LoVo (cell line): Measurements from ENCODE around the gene RPS8.
"Not testable (repeated sequence)": the region's sequence is repeated elsewhere in the genome, so short reads cannot be mapped to it uniquely, and the experiment has no call there.

Source experiments
- DNase-seq: peaks from one replicate; pipeline ENCODE4 v3.0.0-alpha.2; 2016; ENCODE audit warnings: low spot score

The RPS8 gene

DNA sequence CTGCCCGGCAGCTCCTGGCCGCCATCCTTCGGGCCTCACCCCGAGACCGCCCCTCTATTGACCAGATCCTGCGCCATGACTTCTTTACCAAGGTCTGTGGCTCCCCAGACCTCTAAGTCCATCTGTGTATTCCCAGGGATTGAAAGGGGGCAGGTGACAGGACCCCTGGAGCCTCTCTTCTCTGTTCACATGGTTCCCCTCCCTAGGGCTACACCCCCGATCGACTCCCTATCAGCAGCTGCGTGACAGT is 27.6 kb downstream of the RPS8 start:
- no peak for DNase-seq

DNA sequence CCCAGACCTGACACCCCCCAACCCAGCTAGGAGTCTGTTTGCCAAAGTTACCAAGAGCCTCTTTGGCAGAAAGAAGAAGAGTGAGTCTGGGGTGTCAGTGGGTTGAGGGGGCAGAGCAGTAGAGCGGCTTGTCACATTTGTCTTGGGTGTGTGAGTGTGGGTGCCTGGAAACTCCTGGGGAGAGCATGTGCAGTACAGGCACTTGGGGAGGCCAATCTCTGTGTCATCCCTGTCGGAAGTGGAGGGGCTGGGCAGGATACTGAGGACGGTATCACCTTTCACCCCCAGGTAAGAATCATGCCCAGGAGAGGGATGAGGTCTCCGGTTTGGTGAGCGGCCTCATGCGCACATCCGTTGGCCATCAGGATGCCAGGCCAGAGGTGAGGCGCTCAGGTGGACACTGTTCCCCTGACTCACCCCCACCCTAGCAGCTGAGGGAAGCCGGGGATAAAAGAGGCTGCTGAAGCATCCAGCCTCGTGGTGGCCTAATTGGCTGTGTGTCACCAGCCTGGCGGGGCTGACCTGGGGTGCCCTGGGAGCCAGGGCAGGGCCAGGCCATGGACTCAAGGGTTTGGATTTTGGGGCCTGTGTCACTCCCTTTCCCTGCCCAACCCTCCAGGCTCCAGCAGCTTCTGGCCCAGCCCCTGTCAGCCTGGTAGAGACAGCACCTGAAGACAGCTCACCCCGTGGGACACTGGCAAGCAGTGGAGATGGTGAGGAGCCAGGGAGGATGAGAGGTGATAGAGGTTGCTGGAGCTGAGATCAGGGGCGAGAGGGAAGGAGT is 28.2 kb downstream of the RPS8 start:
- no peak for DNase-seq

DNA sequence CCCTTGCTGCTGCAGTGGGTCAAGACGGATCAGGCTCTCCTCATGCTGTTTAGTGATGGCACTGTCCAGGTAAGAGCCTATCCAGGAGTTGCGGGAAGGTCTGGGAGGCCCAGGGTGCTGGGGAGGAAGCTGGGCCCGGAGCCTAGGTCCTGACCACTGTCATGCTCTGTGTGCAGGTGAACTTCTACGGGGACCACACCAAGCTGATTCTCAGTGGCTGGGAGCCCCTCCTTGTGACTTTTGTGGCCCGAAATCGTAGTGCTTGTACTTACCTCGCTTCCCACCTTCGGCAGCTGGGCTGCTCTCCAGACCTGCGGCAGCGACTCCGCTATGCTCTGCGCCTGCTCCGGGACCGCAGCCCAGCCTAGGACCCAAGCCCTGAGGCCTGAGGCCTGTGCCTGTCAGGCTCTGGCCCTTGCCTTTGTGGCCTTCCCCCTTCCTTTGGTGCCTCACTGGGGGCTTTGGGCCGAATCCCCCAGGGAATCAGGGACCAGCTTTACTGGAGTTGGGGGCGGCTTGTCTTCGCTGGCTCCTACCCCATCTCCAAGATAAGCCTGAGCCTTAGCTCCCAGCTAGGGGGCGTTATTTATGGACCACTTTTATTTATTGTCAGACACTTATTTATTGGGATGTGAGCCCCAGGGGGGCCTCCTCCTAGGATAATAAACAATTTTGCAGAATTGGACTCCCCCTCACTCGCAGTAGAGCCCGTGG is 30.1 kb downstream of the RPS8 start:
- no peak for DNase-seq

DNA sequence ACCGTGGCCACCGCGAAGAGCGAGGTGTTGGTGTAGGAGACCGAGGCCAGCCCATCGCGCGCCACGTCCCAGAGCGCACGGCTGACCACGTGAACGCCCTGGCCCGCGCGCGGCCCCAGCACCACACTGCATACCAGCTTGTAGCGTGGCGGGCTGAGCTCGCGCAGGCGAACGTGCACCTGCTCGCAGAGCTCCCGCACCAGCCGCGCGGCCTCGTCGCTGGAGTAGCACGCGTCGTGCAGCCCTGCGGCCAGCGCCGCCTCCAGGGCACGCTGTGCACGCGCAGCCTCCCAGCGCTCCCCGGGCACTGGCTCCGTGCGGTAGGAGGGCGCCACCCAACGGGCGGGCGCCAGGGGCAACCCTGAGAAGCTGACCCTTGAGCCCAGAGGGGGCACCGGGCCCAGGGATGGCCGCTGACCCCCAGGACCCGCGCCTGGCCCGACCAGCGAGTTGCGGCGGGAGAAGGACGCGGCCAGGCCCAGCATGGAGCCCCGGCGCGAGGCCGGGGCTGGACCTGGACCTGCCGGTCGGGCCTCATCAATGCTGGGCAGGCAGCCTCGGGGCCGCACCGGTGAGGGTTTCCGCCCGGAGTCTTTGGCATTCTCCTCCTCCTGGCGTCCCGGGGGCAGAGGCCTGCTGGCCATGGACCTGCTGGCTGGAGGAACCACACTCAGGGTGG is 30.8 kb downstream of the RPS8 start:
- DNase-seq = no peak

DNA sequence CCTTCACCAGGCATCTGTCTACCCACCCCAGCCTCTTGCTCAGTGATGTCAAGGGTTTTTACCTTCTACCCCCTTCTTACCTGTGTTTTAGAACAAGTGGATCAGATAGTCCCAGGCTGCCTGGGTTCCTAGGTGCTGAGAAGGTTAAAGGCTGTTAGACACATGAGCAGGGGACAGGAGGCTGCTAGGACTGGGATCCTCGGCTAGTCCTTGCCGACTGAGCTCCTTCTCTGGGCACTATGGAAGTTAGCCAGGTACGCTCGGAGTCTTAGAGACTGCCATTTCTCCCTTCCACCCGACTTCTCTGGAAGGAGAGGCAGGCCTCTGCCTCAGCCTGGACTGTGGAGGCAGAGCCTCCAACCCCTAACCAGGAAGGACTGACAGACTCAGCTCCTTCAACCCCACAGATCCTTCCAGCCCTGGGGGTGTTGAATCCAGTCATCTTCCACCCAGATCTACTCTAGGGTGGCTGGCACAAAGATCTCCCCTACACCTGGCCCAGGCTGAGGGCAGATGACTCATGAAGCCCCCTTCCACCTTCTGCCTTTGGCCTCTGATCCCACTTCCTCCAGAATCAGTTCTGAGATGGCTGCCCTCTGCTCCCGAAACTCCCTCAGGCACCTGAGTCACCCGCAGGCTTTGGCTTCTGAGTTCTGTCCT is 31.5 kb downstream of the RPS8 start, which contains the start of gene DYNLT4:
TSS of gene DYNLT4 (minus strand) at position 648 of the 660 bp plus-strand sequence. CDS start 683 bp downstream, outside the sequence.
- DNase-seq = no peak

DNA sequence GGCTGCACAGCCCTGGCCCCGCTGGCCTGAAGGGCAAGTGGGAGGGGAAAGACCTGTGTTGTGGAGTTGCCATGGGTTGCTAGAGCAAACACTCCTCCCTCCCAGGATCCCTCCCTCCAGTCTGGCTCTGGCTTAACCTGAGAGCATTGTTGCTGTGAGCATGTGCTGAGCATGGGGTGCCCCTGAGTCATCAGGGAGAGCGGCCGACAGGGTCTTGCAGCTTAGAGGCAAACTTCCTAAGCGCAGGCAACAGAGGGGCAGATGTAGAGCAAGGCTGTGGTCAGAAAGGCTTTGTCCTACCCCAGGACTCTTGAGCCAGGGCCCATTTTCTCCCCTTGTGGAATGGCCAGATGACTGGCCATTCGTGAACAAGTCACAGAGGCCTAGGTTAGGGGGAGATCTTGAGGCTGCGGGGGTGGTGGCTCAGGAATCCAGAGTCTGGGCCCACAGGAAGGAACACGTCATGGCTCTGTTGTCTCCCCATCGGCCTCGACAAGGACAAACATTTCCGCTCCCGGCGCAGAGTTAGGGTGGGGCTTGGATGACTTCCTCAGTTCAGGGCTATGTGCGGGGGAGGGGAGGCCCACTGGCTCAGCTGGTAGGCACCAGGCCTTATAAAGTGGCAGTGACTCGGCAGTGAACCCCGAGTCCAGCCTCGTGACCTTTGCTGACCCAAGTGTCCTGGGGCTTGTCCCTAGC is 32.2 kb downstream of the RPS8 start:
- peak; percentile 92 for DNase-seq

DNA sequence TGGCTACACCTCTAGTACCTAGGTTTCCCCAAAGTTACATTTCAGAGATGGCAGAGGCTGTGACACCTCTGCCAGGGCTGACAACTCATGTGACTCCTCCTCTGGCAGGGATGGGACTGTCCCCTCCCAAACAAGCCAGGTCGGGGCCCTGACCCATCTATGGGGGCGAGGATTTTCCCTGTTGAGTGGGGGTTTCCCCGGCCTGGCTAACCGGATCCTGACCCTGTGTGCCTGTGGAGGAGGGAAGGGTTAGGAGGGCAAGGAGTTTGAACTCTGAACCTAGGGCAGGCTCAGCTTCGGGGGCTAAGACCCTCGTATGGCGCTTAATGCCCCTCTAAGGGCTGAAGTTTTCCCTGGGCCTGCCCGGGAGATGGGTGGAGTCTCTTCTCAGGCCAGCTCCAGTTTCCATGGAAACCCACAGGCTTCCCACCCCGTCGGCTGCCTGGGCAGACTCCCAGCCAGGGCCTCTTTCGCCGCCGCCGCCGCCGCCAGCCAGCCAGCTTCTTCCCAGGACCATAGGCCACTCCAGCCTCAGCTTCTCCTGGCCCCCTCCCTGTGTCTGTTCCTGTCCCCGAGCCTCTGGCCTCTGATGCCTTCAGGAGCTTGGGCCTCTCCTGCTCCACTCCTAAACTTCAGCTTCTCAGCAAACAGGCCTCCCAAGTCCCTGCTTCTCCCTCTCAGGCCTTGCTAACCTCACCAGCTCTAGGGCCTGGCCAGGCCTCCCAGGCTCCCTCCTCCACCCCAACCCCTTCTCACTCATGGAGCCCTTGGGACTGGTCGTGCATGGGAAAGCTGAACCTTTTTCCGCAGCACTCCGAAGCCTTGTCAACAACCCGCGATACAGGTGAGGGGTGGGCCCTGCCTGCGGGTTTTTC is 33.0 kb downstream of the RPS8 start, which contains the start of gene BTBD19:
TSS of gene BTBD19 (plus strand) at position 461 of the 875 bp plus-strand sequence. CDS start at position 759, 298 bp downstream.
- DNase-seq = no peak

DNA sequence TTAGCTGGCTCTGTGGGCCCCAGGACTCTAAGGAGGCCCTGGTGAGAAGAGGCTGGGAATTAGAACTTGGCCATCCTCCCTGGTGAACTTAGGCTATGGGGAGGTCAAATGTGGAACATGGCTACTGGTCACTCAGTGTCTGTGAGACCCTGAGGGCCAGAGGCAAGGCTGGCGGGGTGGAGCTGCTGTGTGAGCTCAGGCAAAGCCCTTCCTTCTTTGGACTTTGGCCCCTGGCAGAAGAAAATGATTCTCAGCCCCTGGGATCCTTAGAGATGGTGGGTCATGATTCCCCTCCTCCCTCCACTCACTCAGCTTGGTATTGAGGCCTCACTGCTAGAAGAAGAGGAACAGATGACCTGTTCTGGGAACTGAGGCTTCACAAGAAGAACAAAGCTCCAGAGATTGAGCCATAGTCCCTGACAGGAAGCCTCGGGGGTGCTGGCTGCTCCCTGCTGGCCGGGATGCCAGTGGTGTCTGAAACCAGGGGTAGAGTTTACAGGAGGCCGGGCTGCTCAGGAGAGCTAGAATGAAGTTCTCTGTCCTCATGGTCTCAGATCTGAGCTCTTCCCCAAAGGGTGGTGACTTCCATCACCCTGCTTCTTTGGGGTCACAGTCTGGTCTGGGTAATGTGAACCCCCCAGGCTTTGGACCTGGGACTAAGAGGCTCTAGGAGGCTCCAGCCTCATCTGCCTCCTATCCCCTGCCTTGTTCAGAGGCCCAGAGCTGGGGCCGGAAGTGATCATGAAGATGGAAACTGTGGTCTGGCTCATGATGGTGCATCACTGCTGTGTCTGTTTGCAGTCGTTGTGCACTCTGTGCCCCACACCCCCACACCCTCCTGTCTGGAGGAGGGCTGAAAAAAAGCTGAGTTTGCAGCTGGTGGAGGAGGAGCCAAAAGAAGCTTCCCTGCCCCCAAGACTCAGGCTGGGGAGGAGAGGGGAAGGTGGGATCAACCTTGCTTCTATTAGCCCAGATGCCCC is 33.9 kb downstream of the RPS8 start:
- no peak for DNase-seq

DNA sequence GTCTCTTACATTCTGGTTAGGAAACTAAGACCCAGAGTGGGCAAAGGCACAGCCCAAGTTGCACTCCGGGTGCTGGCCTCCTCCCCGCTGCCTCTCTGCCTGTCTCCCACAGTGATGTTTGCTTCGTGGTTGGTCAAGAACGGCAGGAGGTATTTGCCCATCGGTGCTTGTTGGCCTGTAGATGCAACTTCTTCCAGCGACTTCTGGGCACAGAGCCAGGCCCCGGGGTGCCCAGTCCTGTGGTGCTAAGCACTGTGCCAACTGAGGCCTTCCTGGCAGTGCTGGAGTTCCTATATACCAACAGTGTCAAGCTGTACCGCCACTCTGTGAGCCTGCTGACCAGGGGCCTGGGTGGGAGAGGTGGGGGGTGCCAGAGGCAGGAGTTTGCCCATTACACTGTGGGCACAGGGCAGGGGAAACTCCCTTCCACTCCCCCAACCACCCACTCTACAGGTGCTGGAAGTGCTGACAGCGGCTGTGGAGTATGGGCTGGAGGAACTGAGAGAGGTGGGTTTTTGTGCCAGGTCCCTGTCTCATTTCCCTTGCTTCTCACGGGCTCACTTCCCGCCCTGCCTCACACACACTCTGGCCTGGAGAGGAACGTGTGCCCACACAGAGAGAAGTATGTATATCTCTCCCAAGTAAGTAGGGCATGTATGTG is 34.9 kb downstream of the RPS8 start:
- DNase-seq = peak; percentile 50

DNA sequence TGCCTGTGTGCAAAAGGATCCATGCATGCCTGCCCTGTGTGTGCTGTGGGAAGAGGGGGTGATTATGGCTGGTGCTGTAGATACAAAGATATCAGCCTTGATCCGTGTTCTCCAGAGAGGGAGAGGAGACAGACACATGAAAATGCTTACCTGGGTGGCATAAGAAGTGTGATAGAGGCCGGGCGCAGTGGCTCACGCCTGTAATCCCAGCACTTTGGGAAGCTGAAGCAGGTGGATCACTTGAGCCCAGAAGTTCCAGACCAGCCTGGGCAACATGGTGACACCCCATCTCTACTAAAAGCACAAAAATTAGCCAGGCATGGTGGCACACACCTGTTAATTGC is 35.4 kb downstream of the RPS8 start:
- DNase-seq = not testable (repeated sequence)

DNA sequence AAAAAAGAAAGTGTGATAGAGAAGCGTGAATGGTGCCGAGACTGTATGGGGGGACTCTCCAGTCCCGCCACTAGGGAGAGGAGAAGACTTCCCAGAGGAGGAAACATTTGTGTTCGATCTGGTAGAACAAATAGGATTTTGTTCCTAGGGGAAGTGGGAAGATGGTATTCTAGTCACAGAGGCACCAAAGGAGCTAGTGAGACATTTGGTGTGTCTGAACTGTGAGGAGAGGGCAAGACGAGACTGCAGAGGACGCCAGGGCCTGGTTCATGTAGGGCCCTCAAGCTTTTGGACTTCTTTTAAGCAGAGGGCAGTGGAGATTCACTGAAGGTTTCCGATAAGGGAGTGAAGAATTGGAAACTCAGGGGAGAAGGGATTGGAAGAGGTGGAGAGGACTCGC is 35.9 kb downstream of the RPS8 start:
- DNase-seq = no peak

DNA sequence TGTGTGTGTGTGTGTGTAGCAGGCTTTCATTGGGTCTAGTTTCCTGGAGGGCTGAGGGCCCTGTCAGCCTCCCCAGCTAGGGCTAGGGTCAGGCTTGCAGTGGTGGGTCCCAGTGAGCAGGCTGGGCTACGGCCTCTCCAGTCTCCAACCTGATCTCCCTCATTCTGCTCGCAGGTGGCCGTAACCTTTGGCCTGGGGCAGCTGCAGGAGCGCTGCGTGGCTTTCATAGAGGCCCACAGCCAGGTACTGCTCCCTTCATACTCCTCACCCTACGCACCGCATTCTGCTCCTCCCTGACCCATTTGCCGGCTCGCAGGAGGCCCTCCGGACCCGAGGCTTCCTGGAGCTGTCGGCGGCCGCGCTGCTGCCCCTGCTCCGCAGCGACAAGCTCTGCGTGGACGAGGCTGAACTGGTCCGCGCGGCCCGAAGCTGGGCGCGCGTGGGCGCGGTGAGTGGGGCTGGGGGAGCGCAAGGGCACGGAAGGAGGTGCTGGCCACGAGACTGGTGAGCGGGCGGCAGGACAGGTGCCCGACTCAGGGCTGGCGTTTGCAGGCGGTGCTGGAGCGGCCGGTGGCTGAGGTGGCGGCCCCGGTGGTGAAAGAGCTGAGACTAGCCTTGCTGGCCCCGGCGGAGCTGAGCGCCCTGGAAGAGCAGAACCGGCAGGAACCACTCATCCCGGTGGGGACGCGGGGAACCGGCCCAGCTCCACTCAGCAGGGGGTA is 37.6 kb downstream of the RPS8 start:
- DNase-seq = no peak

DNA sequence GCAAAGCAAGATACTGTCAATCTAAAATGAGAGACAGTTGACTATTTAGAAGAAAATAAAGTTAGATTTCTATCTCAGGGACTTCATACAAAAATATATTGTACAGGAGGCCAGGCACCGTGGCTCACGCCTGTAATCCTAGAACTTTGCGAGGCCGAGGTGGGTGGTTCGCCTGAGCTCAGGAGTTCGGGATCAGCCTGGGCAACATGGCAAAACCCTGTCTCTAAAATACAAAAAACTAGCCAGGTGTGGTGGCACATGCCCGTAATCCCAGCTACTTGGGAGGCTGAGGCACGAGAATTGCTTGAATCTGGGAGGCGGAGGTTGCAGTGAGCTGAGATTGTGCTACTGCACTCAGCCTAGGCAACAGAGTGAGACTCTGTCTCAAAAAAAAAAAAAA is 40.6 kb downstream of the RPS8 start:
- not testable (repeated sequence) for DNase-seq

DNA sequence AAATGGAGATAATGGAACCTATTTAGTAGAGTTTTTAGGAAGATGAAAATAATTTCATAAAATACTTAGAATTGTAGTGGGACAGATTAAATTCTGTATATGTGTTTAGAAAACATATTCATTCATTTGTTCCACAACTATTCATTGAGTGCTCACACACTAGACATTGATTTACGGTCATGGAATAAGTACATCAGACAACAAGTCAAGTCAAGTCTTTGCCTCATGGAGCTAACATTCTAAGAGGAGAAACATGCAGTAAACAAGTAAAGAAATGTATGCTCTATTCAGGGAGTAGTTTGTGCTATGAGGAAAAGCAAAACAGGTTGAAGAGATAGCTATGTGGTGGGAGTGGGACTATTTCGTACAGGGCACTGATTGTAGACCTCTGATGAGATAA is 42.0 kb downstream of the RPS8 start:
- DNase-seq = no peak

DNA sequence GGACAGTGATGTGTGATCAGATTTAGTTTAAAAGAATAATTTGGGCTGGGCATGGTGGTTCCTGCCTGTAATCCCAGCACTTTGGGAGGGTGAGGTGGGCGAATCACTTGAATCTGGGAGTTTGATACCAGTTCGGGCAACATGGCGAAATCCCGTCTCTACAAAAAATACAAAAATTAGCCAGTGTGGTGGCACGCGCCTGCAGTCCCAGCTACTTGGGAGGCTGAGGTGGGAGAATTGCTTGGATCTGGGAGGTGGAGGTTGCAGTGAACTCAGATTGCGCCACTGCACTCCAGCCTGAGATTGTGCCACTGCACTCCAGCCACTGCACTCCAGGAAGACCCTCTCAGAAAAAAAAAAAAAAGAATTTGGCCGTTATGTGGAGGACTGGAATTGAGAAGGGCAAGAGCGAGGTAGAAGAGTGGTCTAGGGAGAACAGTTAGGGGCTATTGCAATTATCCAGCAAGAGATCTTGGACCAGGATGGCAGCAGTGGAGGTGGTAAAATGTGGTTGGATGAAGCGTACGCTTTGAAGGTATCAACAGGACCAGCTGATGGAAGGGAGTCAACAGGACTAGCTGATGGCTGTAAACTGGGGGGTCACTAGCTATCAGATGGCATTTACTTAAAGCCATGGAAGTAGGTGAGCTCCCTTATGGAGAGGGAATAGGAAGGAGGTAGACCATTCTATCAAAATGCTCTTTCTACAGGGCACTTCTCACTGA is 42.6 kb downstream of the RPS8 start:
- DNase-seq = no peak

DNA sequence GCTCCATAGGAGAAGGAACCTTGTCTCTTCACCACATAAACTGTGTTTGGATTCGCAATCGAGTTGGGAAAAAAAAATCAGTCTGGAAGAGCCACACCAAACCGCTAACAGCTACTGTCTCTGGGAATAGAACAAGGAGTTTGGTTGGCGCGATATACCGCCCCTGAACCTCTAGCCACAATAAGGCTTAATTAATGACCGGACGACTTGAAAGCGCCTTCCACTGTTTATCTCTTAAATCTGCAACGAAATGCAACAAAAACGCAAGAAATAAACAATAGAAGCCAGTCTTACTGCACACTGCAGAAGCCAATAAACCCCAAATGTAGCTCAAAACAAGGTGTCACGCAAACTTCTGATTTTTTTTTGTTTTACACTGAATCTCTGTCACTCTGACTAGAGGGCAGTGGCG is 43.9 kb downstream of the RPS8 start:
- no peak for DNase-seq

DNA sequence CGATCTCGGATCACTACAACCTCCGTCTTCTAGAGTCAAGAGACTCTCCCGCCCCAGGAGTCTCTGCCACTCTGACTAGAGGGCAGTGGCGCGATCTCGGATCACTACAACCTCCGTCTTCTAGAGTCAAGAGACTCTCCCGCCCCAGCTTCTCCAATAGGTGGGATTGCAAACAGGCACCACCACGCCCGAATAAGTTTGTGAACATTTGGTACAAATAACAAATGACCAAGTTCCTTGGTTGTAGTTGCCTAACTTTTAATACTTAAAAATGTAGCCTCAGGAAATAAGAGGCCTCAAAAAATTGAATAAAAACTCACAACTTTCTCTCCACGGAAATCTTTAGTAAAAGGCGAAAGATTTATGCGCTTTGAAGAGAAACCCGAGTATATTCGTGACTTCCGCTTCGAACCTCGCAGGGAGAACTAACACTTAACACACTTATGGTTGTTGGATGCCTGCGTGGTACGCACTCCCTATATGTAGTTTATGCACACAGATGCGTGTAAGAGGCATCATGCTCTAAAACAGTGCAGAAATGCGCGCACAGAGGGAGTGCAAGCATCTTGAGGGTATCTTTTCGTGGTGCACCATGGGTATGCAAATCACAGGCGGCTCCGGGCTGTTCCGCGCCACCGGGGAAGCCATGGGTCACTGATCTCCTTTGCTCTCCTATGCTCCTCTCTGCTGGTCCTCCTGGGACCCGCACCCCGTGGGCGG is 44.4 kb downstream of the RPS8 start:
- DNase-seq = peak; percentile 83
